Subcutaneous adipose tissue (tissue), 4 donors: Measurements from ENCODE around the gene UTP14C. TPM values are rescaled to one million over a fixed set of nuclear protein-coding genes. Genes with fewer than 3 reads are reported as not detected.

Source experiments
- total RNA-seq, 4 donors: library from RNA; depleted of rRNA; stranded (reverse); fragments of >200 nt; gene quantifications; one replicate each; pipeline ENCODE4 v1.1.0, GENCODE V29; 2016
- TF ChIP-seq, protein P1 (sequence below): fragments of 450-650 bp; IDR thresholded peaks from one replicate; pipeline ENCODE4 v1.5.1; 2016; ENCODE audit warnings: low read depth, mild to moderate bottlenecking, control low read depth, antibody characterized with exemption, moderate library complexity

The UTP14C gene
- total RNA-seq, 4 donors from 2014 or later: 12.9 to 22.0 (median 19.3) TPM

DNA sequence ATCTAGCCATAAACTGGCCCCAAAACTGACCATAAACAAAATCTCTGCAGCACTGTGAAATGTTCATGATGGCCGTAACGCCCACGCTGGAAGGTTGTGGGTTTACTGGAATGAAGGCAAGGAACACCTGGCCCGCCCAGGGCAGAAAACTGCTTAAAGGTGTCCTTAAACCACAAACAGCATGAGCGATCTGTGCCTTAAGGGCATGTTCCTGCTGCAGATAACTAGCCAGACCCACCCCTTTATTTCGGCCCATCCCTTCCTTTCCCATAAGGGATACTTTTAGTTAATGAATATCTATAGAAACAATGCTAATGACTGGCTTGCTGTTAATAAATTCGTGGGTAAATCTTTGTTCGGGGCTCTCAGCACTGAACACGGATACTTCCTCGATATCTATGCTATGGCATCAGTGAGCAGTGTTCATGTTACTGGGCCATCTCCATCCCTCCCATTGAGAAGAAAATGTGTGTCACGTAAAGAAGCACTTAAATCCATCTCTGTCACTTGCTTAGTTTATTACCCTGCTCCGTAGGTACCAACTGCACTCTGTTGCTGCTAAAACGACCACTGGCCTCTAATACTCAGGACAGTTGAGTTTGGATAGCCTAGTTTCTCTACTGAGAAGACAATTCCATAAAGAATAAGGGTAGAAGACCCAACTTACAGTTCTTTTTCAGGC, 18.5 kb upstream of the UTP14C start:
- TF ChIP-seq, protein P1, sequence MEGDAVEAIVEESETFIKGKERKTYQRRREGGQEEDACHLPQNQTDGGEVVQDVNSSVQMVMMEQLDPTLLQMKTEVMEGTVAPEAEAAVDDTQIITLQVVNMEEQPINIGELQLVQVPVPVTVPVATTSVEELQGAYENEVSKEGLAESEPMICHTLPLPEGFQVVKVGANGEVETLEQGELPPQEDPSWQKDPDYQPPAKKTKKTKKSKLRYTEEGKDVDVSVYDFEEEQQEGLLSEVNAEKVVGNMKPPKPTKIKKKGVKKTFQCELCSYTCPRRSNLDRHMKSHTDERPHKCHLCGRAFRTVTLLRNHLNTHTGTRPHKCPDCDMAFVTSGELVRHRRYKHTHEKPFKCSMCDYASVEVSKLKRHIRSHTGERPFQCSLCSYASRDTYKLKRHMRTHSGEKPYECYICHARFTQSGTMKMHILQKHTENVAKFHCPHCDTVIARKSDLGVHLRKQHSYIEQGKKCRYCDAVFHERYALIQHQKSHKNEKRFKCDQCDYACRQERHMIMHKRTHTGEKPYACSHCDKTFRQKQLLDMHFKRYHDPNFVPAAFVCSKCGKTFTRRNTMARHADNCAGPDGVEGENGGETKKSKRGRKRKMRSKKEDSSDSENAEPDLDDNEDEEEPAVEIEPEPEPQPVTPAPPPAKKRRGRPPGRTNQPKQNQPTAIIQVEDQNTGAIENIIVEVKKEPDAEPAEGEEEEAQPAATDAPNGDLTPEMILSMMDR: no peak

GRCh38 chr13:52006523-52007245, 17.8 kb upstream of the UTP14C start:
- TF ChIP-seq, protein P1: no peak

DNA sequence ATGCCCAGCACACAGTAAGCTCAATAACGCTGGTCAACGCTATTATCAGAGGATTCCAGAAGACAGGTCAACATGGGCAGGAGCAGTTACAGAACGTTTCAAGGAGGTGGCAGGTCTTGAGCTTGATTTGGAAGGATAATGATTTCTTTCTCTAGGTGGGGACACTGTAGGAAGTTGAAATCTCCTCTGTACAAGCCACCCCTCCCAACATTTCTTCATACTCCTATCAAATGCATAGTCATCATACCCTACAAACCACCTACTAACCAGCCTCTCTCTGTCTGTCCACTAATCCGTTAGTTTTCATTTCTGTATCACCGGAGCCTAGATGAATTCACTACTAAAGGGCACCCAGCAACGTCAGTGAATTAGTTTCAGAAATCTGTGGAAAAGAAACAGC, 14.5 kb upstream of the UTP14C start:
- TF ChIP-seq, protein P1: no peak

- TF ChIP-seq, protein P1: no peak
Observed at GRCh38 chr13:52010890-52011631, 13.4 kb upstream of the UTP14C start, which contains the start of gene ATP7B. Gene ATP7B (minus strand): TSS chr13:52011450. CDS start chr13:52011337, 113 bp downstream.

GRCh38 chr13:52011632-52012511, 12.6 kb upstream of the UTP14C start, which contains the start of gene ALG11:
Gene ALG11 (plus strand): TSS chr13:52012398. CDS start chr13:52012419, 21 bp downstream.
- TF ChIP-seq, protein P1: no peak

DNA sequence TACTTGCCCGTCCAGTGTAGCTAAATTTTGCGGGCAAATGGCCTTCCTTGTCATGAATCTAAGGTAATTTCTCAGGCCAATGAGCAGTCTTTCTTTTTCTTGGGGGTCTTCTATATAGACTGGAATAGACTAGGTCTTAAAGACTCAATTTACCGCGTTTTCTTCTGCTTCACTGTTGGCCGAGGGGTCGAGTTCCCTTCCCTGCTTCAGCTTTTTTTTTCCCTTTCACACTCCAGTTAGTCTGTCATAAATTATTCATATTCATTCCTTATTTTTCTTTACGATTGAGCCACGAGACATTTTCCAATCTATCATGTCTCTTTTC, 12.0 kb upstream of the UTP14C start:
- TF ChIP-seq, protein P1: no peak
